ENCODE measurements around the gene CHSY3.

The CHSY3 gene

DNA sequence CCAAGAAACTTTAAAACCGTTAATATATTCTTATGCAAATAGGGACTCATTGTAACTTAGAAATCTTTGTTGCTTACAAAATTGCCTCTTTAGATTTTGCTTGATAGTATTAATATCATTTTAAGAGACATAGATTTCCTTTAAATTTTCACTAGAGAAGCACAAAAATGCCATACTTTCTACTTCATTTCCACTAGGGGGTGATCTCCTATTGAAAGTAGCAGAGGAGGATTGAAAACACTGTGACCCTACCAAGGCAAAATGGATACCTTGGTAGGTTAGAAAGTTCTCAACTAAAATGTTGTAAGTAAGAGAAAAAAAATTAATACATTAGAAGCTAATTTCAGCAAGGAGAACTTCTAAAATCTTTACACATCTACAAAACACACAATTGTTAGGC lies 204.9 kb downstream of the CHSY3 start:
- Histone ChIP-seq H3K36me3 (ENCODE audit: insufficient read depth, low read length) (no peaks in the 10 kb centered on the region), H3K9ac (ENCODE audit: low read depth, low read length) (no peak overlapping the region), H3K4me1 (ENCODE audit: insufficient read depth, low read length) (no peaks in the 10 kb centered on the region), H3K9me3 (ENCODE audit: control insufficient read depth, insufficient read depth, low read length) (no peaks in the 10 kb centered on the region)

DNA sequence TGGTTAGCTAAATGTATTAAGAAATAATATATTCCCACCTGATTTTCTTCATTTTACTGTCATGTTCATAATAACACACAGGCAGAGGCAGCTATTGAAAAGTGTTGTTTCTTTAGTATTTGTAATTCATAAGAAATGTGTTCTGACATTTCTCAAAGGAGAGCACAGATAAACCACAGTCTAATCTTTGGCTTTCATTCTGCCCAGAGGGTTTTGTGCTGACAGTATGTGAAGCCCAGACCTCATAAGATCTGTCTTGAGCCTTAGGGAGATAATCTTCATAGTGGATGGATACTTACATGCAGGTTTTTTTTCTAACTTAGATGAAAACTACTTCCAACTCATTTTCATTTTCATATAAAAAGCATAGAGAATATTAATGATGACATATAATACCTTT lies 206.1 kb downstream of the CHSY3 start:
- H3K4me1 ChIP-seq (ENCODE audit: insufficient read depth, low read length), result no peaks in the 10 kb centered on the region
- H3K9ac ChIP-seq (ENCODE audit: low read depth, low read length), result no peak overlapping the region
- no peaks in the 10 kb centered on the region for H3K9me3 ChIP-seq (ENCODE audit: control insufficient read depth, insufficient read depth, low read length)
- no peaks in the 10 kb centered on the region for H3K36me3 ChIP-seq (ENCODE audit: insufficient read depth, low read length)

DNA sequence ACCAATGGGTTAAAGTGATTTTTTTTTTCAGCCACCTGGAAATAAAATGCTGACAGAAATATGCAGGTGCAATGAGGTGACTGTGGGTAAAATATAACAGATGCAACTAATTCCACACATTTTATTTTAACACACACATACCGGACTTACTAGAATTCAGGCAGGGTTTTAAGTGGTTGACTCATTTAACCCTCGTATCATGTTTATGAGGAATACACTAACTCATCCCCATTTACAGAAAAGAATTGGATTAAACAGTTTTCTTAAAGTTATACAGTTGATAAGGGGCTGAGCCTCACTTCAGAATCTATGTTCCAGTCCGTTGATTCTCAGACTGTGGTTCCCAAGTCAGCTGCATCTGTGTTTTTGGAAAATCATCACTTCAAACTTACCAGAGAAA lies 207.5 kb downstream of the CHSY3 start:
- H3K4me1 ChIP-seq (ENCODE audit: insufficient read depth, low read length), result no peaks in the 10 kb centered on the region
- no peaks in the 10 kb centered on the region for H3K9me3 ChIP-seq (ENCODE audit: control insufficient read depth, insufficient read depth, low read length)
- no peak overlapping the region for H3K9ac ChIP-seq (ENCODE audit: low read depth, low read length)
- no peaks in the 10 kb centered on the region for H3K36me3 ChIP-seq (ENCODE audit: insufficient read depth, low read length)

DNA sequence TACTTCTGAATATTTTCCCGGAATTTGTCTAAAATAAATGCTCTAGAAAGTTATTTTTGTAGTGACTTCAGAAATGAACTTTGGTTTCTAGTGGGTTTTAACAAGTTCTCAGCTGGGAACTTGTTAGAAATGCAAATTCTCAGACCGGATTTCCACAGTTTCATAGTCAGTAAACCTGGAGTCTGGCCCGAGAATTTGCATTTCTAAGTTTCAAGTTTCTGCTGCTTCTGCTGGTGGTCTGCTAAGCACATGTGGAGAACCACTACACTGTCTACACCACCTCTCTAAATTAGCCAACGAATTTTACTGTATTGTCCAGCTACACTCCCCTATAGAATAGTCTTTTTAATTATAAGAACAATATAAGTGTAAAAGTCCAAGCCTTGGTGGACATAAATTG lies 208.0 kb downstream of the CHSY3 start:
- Histone ChIP-seq H3K9me3 (ENCODE audit: control insufficient read depth, insufficient read depth, low read length) (no peaks in the 10 kb centered on the region), H3K36me3 (ENCODE audit: insufficient read depth, low read length) (no peaks in the 10 kb centered on the region), H3K9ac (ENCODE audit: low read depth, low read length) (no peak overlapping the region)

DNA sequence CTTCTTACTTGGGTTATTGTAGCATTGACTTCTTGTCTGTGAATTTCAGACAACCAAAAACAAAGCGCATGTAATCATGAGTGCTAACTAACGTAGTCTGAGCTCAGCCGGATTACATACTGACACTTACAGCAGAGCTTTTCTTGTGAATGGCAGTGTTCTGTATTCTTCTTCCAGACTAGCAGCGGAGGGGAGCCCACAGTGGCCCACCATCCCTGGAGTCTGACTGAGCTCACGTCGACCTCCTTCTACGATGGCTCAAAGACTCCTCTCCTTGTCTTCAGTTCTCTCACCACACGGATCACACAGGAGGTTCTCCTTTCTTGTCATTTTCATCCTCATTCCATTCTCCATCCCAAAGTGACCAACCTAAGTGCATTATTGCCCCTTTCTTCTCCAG lies 211.4 kb downstream of the CHSY3 start:
- H3K9ac ChIP-seq (ENCODE audit: low read depth, low read length), result no peak overlapping the region
- H3K9me3 ChIP-seq (ENCODE audit: control insufficient read depth, insufficient read depth, low read length), result no peaks in the 10 kb centered on the region
- no peaks in the 10 kb centered on the region for H3K4me1 ChIP-seq (ENCODE audit: insufficient read depth, low read length)
- H3K36me3 ChIP-seq (ENCODE audit: insufficient read depth, low read length), result no peaks in the 10 kb centered on the region

More for the DNA sequence above, 208.0 kb downstream of the CHSY3 start:
- no peaks in the 10 kb centered on the region for H3K4me1 ChIP-seq (ENCODE audit: insufficient read depth, low read length)

DNA sequence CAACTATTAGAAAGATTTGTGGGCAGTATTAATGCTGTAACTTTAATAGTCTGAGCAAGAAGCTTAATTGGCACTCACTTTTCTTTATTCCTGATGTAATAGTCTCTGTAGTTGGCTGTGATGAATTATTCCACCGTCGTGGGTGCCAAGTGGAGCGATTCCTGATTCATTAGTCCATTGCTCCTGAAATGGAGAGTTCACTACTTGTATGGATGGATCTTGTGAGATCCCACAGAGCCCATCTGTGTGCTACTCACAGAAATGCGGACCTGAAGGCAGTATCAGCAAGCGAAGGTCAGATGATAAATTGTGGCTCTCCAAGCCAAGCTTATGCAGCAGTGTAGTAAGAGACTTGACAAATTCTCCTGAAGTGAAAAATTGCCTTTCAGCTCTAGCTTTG lies 212.2 kb downstream of the CHSY3 start:
- no peaks in the 10 kb centered on the region for H3K4me1 ChIP-seq (ENCODE audit: insufficient read depth, low read length)
- no peak overlapping the region for H3K9ac ChIP-seq (ENCODE audit: low read depth, low read length)

DNA sequence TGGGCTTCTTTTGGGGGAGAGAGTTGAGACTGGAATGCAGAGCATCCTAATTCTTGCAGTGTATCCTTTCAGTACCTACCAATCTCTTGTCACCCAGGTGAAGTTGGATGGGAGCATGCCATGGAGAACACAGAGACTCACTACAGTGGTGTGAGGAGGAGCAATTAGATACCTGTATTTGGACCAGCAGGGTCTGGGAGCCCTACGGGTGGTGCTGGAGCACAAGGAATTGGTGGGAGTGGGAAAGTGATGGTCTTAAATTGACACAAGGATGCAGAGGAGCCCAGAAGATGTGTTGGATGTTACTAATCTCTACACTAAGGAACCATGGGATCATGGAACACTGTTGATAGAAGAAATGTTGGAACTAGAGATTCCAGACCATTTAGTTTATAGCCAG lies 212.7 kb downstream of the CHSY3 start:
- H3K9me3 ChIP-seq (ENCODE audit: control insufficient read depth, insufficient read depth, low read length), result no peaks in the 10 kb centered on the region
- no peaks in the 10 kb centered on the region for H3K36me3 ChIP-seq (ENCODE audit: insufficient read depth, low read length)
- H3K4me1 ChIP-seq (ENCODE audit: insufficient read depth, low read length), result no peaks in the 10 kb centered on the region
- no peak overlapping the region for H3K9ac ChIP-seq (ENCODE audit: low read depth, low read length)

More for the DNA sequence above, 212.2 kb downstream of the CHSY3 start:
- H3K36me3 ChIP-seq (ENCODE audit: insufficient read depth, low read length), result no peaks in the 10 kb centered on the region
- no peaks in the 10 kb centered on the region for H3K9me3 ChIP-seq (ENCODE audit: control insufficient read depth, insufficient read depth, low read length)

DNA sequence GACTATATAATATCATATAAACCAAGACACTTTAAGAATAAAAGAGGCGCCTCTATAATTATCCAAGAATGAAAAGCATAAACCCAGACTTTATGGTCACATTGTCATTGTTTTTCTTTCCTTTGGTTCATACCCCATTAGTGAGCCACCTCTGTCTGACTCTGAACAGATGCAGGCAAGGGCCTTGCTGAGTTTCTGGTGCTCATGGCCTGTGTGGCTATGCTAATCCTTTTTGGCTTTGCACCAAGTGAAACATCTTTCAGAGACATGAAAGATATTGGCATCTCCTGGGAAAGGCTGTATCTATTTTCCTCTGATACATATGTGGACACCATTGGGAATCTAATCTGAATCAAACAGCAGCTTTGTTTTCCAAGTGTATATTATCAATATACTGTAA lies 222.5 kb downstream of the CHSY3 start:
- Histone ChIP-seq H3K36me3 (ENCODE audit: insufficient read depth, low read length) (no peaks in the 10 kb centered on the region), H3K9ac (ENCODE audit: low read depth, low read length) (no peak overlapping the region), H3K9me3 (ENCODE audit: control insufficient read depth, insufficient read depth, low read length) (no peaks in the 10 kb centered on the region)

DNA sequence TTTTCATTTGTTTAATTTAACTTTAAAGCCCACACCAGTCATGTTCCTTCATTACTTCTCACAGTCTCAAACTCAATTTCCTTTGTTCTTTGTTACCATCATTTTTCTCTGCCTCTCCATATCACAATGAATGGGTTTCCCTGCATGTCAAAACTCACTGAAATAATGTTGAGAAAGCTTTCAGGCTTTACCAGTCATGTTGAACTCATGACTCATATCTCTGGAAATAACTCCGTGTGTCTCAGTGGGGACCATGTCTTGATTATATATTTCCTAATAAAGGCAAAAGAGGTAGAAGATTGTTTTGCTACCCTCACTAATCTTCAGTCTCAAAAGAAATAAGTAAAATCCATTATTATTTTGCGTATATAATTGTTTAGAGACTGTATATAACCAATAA lies 231.2 kb downstream of the CHSY3 start:
- no peaks in the 10 kb centered on the region for H3K9me3 ChIP-seq (ENCODE audit: control insufficient read depth, insufficient read depth, low read length)
- no peak overlapping the region for H3K9ac ChIP-seq (ENCODE audit: low read depth, low read length)
- H3K36me3 ChIP-seq (ENCODE audit: insufficient read depth, low read length), result no peaks in the 10 kb centered on the region
- H3K4me1 ChIP-seq (ENCODE audit: insufficient read depth, low read length), result no peaks in the 10 kb centered on the region

More for the DNA sequence above, 222.5 kb downstream of the CHSY3 start:
- H3K4me1 ChIP-seq (ENCODE audit: insufficient read depth, low read length), result no peaks in the 10 kb centered on the region

DNA sequence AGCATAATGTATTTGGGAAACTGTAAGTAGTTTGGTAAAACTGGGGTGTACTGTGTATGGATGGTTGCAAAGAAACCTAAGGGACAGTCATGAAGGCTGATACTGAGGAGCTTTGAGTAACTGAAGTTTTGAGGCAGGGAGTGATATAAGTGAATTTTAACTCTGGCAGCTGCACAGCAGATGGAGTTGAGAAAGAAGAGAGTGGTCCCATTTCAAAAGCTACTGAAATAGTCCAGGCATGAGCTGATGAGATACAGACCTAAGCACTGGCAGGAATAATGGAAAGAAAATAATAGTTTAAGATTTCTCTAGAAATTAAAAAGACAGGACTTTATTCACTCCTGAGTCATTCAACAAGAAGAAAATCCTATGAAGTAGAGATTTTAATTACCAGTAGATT lies 232.0 kb downstream of the CHSY3 start:
- Histone ChIP-seq H3K9ac (ENCODE audit: low read depth, low read length) (no peak overlapping the region), H3K36me3 (ENCODE audit: insufficient read depth, low read length) (no peaks in the 10 kb centered on the region), H3K9me3 (ENCODE audit: control insufficient read depth, insufficient read depth, low read length) (no peaks in the 10 kb centered on the region), H3K4me1 (ENCODE audit: insufficient read depth, low read length) (no peaks in the 10 kb centered on the region)

DNA sequence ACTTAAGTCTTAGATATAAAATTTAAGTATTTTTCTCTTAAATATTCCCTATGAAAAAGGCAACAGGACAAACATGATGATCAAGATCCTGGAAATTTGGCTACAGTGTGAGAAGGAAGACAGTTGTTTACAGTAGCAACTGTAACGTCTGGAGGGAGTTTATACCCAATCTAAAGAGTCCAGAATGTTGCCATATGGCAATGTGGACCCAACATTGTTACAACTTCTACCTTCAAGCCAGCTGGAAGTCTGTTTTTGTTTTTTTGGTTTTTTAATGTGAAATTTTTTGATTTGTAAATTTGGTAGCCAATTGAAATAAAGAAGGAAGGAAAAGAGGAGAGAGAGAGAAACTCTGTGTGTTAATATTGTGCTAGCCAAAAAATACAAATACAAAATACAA lies 233.4 kb downstream of the CHSY3 start:
- Histone ChIP-seq H3K9ac (ENCODE audit: low read depth, low read length) (no peak overlapping the region), H3K4me1 (ENCODE audit: insufficient read depth, low read length) (no peaks in the 10 kb centered on the region), H3K36me3 (ENCODE audit: insufficient read depth, low read length) (no peaks in the 10 kb centered on the region), H3K9me3 (ENCODE audit: control insufficient read depth, insufficient read depth, low read length) (no peaks in the 10 kb centered on the region)

DNA sequence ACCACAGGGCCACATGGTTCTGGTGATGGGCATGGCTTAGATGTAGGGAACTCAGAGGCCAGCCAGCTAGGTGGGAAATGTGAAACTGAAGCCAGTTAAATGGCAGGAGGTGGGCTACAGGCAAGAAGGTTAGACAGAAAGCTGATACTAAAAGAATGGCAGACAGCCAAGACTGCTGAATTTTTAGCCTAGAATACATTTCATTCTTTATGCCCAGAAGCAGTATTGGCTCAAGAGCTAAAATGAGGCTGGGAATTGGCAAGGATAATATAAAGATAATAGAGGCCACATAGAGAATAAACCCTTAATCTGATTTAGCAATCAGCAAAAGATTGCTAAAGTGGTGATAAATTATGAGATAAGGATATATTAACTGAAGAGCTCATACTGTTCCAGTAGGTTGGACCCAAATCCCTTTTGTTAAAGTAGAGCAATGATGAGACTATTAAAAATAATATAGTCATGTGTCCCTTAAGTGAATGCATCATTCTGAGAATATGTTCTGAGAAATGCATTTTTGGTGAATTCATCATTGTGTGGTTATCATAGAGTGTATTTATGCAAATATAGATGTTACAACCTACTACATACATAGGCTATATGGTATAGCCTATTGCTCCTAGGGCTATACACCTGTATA lies 234.3 kb downstream of the CHSY3 start:
- H3K4me1 ChIP-seq (ENCODE audit: insufficient read depth, low read length), result no peaks in the 10 kb centered on the region
- H3K9me3 ChIP-seq (ENCODE audit: control insufficient read depth, insufficient read depth, low read length), result no peaks in the 10 kb centered on the region
- no peak overlapping the region for H3K9ac ChIP-seq (ENCODE audit: low read depth, low read length)
- no peaks in the 10 kb centered on the region for H3K36me3 ChIP-seq (ENCODE audit: insufficient read depth, low read length)

DNA sequence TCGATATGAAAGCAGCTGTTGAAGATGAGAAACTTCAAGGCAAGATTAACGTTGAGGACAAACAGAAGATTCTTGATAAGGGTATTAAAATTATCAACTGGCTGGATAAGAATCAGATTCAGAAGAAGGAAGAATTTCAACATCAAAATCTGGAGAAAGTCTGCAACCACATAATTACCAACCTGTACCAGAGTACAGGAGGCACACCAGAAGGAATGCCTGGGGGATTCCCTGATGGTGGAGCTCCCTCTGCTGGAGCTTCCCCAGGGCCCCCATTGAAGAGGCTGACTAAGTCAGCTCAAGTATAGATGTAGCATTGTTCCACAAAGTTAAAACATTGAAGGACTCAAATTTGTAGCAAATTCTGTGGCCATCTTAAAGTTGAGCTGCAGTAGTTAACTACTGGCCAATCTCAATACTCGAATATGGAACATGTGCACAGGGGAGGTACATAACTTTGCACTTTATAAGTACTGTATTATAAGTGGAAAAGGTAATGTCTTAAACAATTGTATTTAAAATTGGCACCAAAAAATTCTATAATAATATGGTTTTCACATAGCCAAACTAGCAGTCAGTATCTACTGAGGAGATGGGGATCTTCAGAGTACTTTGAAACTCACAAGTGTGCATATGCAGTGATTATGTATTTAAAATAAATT lies 237.5 kb downstream of the CHSY3 start:
- H3K36me3 ChIP-seq (ENCODE audit: insufficient read depth, low read length), result no peaks in the 10 kb centered on the region
- 0 out of 2 replicates have a peak, but pooled peaks cover 4% of the 10 kb centered on the region for H3K9me3 ChIP-seq (ENCODE audit: control insufficient read depth, insufficient read depth, low read length)
- no peak overlapping the region for H3K9ac ChIP-seq (ENCODE audit: low read depth, low read length)
- no peaks in the 10 kb centered on the region for H3K4me1 ChIP-seq (ENCODE audit: insufficient read depth, low read length)

DNA sequence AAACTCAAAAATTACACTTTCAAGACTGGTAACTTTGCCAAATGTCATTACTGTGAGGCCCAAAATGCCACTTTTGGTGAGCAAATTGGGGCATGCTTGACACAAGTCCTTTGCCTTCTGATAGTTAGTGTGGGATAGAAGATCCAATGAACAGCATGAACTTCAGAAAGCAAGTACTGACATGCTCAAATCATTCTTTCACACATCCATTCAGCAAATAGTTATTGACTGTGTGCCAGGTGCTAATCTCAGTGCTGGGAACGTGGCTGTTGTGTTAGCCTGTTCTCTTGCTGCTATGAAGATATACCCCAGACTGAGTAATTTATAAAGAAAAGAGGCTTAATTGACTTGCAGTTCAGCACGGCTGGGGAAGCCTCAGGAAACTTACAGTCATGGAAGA lies 247.0 kb downstream of the CHSY3 start:
- H3K9ac ChIP-seq (ENCODE audit: low read depth, low read length), result no peak overlapping the region
- peaks cover 14% of the 10 kb centered on the region; the same call in 1 of the 2 replicates for H3K4me1 ChIP-seq (ENCODE audit: insufficient read depth, low read length)
- H3K36me3 ChIP-seq (ENCODE audit: insufficient read depth, low read length), result no peaks in the 10 kb centered on the region
- H3K9me3 ChIP-seq (ENCODE audit: control insufficient read depth, insufficient read depth, low read length), result 0 out of 2 replicates have a peak, but pooled peaks cover 3% of the 10 kb centered on the region

DNA sequence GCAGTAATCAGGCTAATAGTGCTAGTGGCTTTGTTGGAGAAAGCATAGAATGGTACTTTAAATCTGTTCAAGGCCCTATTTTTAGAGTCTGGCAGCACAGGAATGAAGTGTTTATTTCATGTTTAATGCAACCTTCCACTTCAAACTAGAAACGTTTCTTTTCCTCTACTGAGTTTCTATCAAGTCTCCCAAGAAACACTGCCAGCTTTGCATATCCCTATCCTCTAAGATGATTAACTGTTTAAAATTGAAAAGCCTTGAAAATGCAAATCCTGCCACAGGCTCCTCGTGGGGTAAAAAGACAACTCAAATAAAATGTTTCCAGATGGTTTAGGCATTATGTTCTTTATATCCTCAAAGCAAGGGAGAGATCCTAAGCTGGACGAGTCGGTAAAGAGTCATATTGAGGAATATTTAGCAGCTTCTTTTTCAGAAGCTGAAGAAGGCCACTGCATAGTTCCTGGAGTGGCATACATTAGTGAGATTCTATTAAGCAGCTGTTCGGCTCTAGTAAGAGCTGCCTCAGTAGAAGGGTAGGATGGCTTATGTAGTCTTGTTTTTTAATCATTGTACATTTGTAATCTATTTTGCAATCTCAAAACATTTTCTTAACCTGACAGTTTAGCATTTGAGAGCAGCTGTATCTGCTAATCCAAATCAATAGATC lies 251.2 kb downstream of the CHSY3 start:
- Histone ChIP-seq H3K4me1 (ENCODE audit: insufficient read depth, low read length) (peaks cover 22% of the 10 kb centered on the region; the same call in 1 of the 2 replicates), H3K36me3 (ENCODE audit: insufficient read depth, low read length) (no peaks in the 10 kb centered on the region), H3K9ac (ENCODE audit: low read depth, low read length) (no peak overlapping the region), H3K9me3 (ENCODE audit: control insufficient read depth, insufficient read depth, low read length) (no peaks in the 10 kb centered on the region)

Data from ES-I3 (cell line).